ENCODE data around the gene PFDN2.

PFDN2 gene

GRCh38 chr1:161091093-161091492 is 26.7 kb downstream of the PFDN2 start:
- H3K4me3 ChIP-seq (ENCODE audit: low read depth, low read length) = no peak overlapping the region
- TF ChIP-seq POLR2A (IDR thresholded peaks at IDR 0.05; ENCODE audit: extremely low read depth, insufficient read length) = no peak
- TF ChIP-seq CTCF (IDR thresholded peaks at IDR 0.05; ENCODE audit: low read depth, low read length) = no peak
- no peak for TF ChIP-seq MAX (IDR thresholded peaks at IDR 0.05; ENCODE audit: low read depth, low read length)
- TF ChIP-seq MYC (IDR thresholded peaks at IDR 0.05; ENCODE audit: low read depth, low read length) = no peak
- no peak for DNase-seq (ENCODE audit: low read depth)

GRCh38 chr1:161090617-161091016 is 27.2 kb downstream of the PFDN2 start:
- no peak for DNase-seq (ENCODE audit: low read depth)
- TF ChIP-seq MYC (IDR thresholded peaks at IDR 0.05; ENCODE audit: low read depth, low read length) = no peak
- H3K4me3 ChIP-seq (ENCODE audit: low read depth, low read length) = no peak overlapping the region

- no peak for TF ChIP-seq MYC (IDR thresholded peaks at IDR 0.05; ENCODE audit: low read depth, low read length)
- TF ChIP-seq MAX (IDR thresholded peaks at IDR 0.05; ENCODE audit: low read depth, low read length) = no peak
- no peak for TF ChIP-seq POLR2A (IDR thresholded peaks at IDR 0.05; ENCODE audit: extremely low read depth, insufficient read length)
- no peak for TF ChIP-seq CTCF (IDR thresholded peaks at IDR 0.05; ENCODE audit: low read depth, low read length)
- DNase-seq (ENCODE audit: low read depth) = no peak
- no peak overlapping the region for H3K4me3 ChIP-seq (ENCODE audit: low read depth, low read length)
These were observed 27.9 kb downstream of the PFDN2 start for GRCh38 chr1:161089938-161090337.

- no peak for DNase-seq (ENCODE audit: low read depth)
- TF ChIP-seq MYC (IDR thresholded peaks at IDR 0.05; ENCODE audit: low read depth, low read length) (no peak), CTCF (IDR thresholded peaks at IDR 0.05; ENCODE audit: low read depth, low read length) (no peak), MAX (IDR thresholded peaks at IDR 0.05; ENCODE audit: low read depth, low read length) (no peak), POLR2A (IDR thresholded peaks at IDR 0.05; ENCODE audit: extremely low read depth, insufficient read length) (no peak)
- no peak within 1 kb of the TSS for H3K4me3 ChIP-seq (ENCODE audit: low read depth, low read length)
These were observed 28.4 kb downstream of the PFDN2 start, which contains the start of gene NECTIN4 for GRCh38 chr1:161089251-161089924. NECTIN4 (minus strand) TSS chr1:161089558; CDS start chr1:161089296, 262 bp downstream.

- H3K4me3 ChIP-seq (ENCODE audit: low read depth, low read length) = no peak overlapping the region
- no peak for TF ChIP-seq POLR2A (IDR thresholded peaks at IDR 0.05; ENCODE audit: extremely low read depth, insufficient read length)
- TF ChIP-seq MAX (IDR thresholded peaks at IDR 0.05; ENCODE audit: low read depth, low read length) = no peak
- no peak for TF ChIP-seq CTCF (IDR thresholded peaks at IDR 0.05; ENCODE audit: low read depth, low read length)
- no peak for TF ChIP-seq MYC (IDR thresholded peaks at IDR 0.05; ENCODE audit: low read depth, low read length)
- no peak for DNase-seq (ENCODE audit: low read depth)
These were observed 29.2 kb downstream of the PFDN2 start for GRCh38 chr1:161088587-161089110.

- TF ChIP-seq CTCF (IDR thresholded peaks at IDR 0.05; ENCODE audit: low read depth, low read length) = no peak
- no peak for TF ChIP-seq MYC (IDR thresholded peaks at IDR 0.05; ENCODE audit: low read depth, low read length)
- TF ChIP-seq MAX (IDR thresholded peaks at IDR 0.05; ENCODE audit: low read depth, low read length) = no peak
- no peak for TF ChIP-seq POLR2A (IDR thresholded peaks at IDR 0.05; ENCODE audit: extremely low read depth, insufficient read length)
- H3K4me3 ChIP-seq (ENCODE audit: low read depth, low read length) = no peak overlapping the region
- DNase-seq (ENCODE audit: low read depth) = no peak
These were observed 31.4 kb downstream of the PFDN2 start for GRCh38 chr1:161086457-161086856.
